ENCODE data around the gene CRYBG2. TPM values are rescaled to one million over a fixed set of nuclear protein-coding genes. Genes with fewer than 3 reads are reported as not detected.

CRYBG2 gene
- total RNA-seq, 6 experiments from 2014 or later: 0.81 to 1.9 (median 1.7) TPM; not detected in 3

- TF ChIP-seq CTCF (IDR thresholded peaks at IDR 0.05) (no peak), POLR2A (IDR thresholded peaks at IDR 0.05) (no peak)
- intact Hi-C loops (cut with DNase I): no loop called here
- Histone ChIP-seq H3K27ac (no peak overlapping the region), H3K27me3 (no peaks in the 10 kb centered on the region), H3K36me3 (no peaks in the 10 kb centered on the region), H3K4me3 (no peak overlapping the region), H3K4me1 (peaks cover 0 to 2% (median under 1%) of the 10 kb centered on the region in 4 donors), H3K9me3 (no peaks in the 10 kb centered on the region)
- no peak for ATAC-seq
- WGBS (ENCODE audit: insufficient coverage, low coverage, low lambda C conversion rate, missing lambda C conversion rate): 95% methylated on average over 4 of the region's 11 CpGs
- no peak for DNase-seq
Measured at GRCh38 chr1:26300578-26301275, 53.2 kb downstream of the CRYBG2 start.

GRCh38 chr1:26297791-26298124 is 56.2 kb downstream of the CRYBG2 start:
- Histone ChIP-seq H3K4me1 (no peaks in the 10 kb centered on the region), H3K4me3 (no peak overlapping the region), H3K27ac (no peak overlapping the region), H3K9me3 (no peaks in the 10 kb centered on the region), H3K27me3 (no peaks in the 10 kb centered on the region), H3K36me3 (no peaks in the 10 kb centered on the region)
- intact Hi-C loops (cut with DNase I): loop anchor here in 1 of 2 donors (10.0 kb wide), 1 partner anchor 67 kb away; no protein-coding TSS in a partner anchor
- DNase-seq (no peak), ATAC-seq (no peak)
- TF ChIP-seq POLR2A (IDR thresholded peaks at IDR 0.05) (no peak), CTCF (IDR thresholded peaks at IDR 0.05) (no peak)
- 53% methylated on average over 3 of the region's 6 CpGs for WGBS (ENCODE audit: insufficient coverage, low coverage, low lambda C conversion rate, missing lambda C conversion rate)

- Histone ChIP-seq H3K27me3 (no peaks in the 10 kb centered on the region), H3K4me1 (no peaks in the 10 kb centered on the region), H3K36me3 (no peaks in the 10 kb centered on the region), H3K4me3 (no peak overlapping the region), H3K9me3 (no peaks in the 10 kb centered on the region), H3K27ac (no peak overlapping the region)
- ATAC-seq (peak in 1 of 4 donors; percentile 16), DNase-seq (no peak)
- intact Hi-C loops (cut with DNase I): loop anchor here in 1 of 2 donors (10.0 kb wide), 1 partner anchor 68 kb away; no protein-coding TSS in a partner anchor
- WGBS (ENCODE audit: insufficient coverage, low coverage, low lambda C conversion rate, missing lambda C conversion rate): no CpG with 5 or more reads among the region's 12 CpGs
- TF ChIP-seq POLR2A (IDR thresholded peaks at IDR 0.05) (no peak), CTCF (IDR thresholded peaks at IDR 0.05) (no peak)
Measured at GRCh38 chr1:26297057-26297790, 56.7 kb downstream of the CRYBG2 start.

- H3K27ac ChIP-seq: no peak overlapping the region
- no peaks in the 10 kb centered on the region for H3K4me1 ChIP-seq
- intact Hi-C loops (cut with DNase I): loop anchor here in 1 of 2 donors (10.0 kb wide), 1 partner anchor 68 kb away; no protein-coding TSS in a partner anchor
- no peak for DNase-seq
- H3K4me3 ChIP-seq: no peak overlapping the region
- no peaks in the 10 kb centered on the region for H3K9me3 ChIP-seq
- no peak for TF ChIP-seq CTCF (IDR thresholded peaks at IDR 0.05)
- TF ChIP-seq POLR2A (IDR thresholded peaks at IDR 0.05): no peak
- 53% methylated on average over 4 of the region's 16 CpGs for WGBS (ENCODE audit: insufficient coverage, low coverage, low lambda C conversion rate, missing lambda C conversion rate)
- no peaks in the 10 kb centered on the region for H3K36me3 ChIP-seq
- H3K27me3 ChIP-seq: no peaks in the 10 kb centered on the region
- ATAC-seq: no peak
Measured at GRCh38 chr1:26296340-26297056, 57.4 kb downstream of the CRYBG2 start.

All from right lobe of liver (tissue), 6 donors.